NCI-H748 treated with DMSO at 0.1 percent for 48 hours (cell line): Measurements from ENCODE around the gene LRBA.

Experiments used
- DNase-seq: peaks from one replicate; lab custom pipeline; 2025; lab: John Stamatoyannopoulos, UW

LRBA gene

GRCh38 chr4:150497612-150498011, 517.5 kb downstream of the LRBA start:
- DNase-seq = no peak

- no peak for DNase-seq
Measured at GRCh38 chr4:150495550-150495949, 519.5 kb downstream of the LRBA start.

DNA sequence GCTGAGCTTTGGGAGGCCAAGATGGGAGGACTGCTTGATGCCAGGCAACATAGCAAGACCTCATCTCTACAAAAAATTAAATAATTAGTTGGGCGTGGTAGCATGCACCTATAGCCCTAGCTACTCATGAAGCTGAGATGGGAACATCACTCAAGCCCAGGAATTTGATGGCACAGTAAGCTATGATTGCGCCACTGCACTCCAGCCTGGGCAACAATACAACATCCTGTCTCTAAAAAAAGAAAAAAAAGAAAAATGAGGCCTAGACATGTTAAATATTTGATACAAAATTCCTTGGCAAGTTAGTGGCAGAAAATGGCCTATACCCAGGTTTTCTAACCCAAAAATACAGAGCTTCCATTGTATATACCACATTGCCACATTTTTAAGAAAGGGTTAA, 521.2 kb downstream of the LRBA start:
- no peak for DNase-seq

DNA sequence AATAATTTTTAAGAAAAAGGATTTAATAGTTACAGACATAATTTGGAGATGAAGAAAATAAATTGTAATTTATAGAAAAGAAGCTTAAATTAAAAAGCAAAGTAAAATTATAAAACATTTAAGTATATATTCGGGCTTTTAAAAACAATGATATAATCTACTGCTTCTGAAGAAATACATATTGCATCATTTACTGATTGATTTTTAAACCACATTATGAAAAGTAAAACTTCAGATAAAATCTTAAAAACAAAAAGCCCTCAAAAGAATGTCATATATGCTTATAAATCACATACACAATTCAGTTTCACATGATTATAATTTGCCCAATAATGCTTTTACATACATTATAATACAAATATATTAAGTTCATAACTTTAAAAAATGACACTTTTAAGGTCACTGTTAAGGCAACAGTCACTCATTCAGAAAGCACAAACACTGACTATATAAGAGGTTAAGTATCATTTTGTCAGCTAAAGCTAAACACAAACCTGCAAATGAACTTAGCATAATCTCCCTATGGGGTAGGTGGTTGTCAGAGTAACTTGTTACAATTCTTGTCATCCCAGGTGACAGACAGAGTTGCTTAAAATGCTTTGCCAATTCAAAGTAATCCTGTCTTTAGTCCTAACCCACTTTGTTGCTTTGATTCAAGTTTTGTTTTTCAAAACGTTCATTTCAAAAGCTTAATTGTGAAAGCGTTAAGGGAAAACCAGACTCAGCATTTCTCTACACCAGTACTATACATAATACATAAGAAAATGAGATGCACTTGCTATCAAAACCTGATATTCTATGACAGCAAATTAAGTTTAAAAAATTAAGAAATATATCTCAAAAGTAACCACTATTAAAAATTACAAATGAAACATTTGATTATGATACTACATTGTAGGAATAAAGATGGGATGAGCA, 523.7 kb downstream of the LRBA start:
- no peak for DNase-seq

DNA sequence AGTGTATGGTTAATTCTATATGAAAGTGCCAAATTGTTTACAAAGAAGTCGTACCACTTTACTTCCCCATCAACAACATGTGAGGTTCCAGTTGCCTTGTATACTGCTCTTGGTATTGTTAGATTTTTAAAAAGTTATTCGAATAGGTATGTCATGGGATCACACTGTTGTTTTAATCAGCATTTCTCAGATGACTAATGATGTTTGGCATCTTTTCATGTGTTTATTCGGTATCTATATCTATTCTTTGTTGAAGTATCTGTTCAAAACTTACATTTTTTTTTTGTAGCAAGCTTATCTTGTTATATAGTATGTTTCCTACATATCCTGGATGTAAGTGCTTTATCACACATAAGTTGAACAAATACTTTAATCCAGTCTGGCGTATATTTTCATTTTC, 532.5 kb downstream of the LRBA start:
- no peak for DNase-seq

GRCh38 chr4:150479657-150480056, 535.4 kb downstream of the LRBA start:
- no peak for DNase-seq

- no peak for DNase-seq
Measured at GRCh38 chr4:150477869-150478268, 537.2 kb downstream of the LRBA start.

- DNase-seq = no peak
Measured at GRCh38 chr4:150476776-150477175, 538.3 kb downstream of the LRBA start.

DNA sequence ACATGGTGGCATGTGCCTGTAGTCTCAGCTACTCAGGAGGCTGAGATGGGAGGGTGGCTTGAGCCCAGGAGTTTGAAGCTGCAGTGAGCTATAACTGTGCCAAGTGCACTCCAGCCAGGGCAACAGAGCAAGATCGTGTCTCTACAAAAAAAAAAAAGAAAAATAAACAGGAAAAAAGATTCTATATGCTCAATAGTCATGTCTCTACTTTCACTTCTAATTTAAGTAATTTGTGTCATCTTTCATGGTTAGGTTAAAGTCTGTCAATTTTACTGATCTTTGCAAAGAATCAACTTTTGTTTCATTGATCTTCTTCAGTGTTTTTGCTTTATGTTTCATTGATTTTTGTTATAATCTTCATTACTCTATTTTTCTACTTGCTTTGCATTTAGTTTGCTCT, 539.3 kb downstream of the LRBA start:
- no peak for DNase-seq

GRCh38 chr4:150464523-150464922, 550.6 kb downstream of the LRBA start:
- no peak for DNase-seq

GRCh38 chr4:150462743-150463142, 552.3 kb downstream of the LRBA start:
- DNase-seq = no peak

DNA sequence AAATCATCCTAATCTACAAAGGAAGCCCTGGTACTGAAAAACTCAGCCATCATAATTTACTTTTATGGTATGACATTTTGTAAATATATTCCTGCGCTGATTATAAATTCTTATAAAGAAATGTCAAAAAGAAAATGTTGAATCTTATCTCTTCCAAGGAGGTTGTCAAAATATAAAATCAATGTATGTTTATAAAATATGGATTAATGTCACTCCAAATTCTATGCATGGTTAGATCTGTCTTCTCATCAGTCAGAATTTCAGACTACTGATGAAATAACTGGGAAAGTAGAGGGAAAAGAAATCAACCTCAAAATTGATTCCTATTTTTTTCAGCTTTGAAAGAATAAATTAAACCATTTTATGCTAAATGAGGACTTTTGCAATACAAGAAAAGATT, 553.1 kb downstream of the LRBA start:
- DNase-seq = no peak

DNA sequence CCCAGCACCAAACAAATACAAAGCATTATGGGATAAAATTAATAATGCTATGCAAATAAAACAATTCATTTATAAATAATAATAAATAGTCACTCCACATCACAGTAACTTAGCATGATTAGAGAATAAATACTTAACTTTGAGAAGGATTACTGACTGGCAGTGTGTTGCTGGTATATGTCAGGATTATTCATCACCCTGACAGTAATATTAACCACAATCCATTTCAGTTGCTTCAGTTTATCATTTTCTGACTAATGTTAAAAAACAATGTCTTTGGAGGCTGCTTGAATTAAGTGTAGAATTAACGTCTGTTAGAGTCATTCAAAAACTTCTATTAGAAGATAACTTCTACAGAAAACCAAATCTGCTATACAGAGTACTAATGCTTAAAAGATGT, 557.3 kb downstream of the LRBA start:
- no peak for DNase-seq

DNA sequence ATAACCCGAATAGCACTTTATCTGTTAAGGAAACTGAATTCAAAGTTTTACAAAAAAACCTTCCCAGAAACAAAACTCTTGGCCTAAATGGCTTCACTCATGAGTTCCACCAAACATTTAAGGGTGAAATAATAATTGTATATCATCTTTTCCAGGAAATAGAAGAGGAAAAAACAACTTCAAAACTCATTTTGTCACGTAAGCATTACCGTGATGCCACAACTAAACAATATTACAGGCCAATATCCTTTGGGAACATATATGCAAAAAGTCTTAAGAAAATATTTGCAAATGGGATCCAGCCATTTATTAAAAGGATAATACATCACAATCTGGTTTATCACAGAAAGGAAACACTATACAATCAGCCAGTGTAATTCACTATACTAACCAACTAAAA, 563.2 kb downstream of the LRBA start:
- DNase-seq = no peak

GRCh38 chr4:150447356-150447755, 567.7 kb downstream of the LRBA start:
- no peak for DNase-seq

DNA sequence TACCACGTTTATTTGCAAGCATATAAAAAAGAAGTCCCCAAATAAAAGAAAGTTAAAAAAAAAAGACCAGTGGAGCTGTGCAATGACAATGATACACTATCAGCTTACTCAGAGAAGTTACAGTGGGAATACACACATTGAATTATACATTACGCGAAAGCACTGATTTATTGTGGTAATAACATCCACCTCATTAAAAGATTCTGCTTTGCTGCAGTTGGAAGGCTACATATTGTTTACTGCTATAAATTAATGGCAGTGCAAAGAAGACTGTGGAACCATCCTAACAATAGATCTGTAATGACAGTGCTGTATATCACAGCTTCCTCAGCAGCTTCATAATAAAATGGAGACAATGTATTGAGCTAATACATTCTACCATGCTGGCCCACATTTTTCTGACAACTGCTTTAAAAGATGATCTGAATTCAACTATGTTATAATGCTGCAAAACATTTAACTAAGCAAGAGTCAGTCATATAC, 575.6 kb downstream of the LRBA start:
- no peak for DNase-seq

- no peak for DNase-seq
Measured at GRCh38 chr4:150436598-150437370, 578.3 kb downstream of the LRBA start.

- no peak for DNase-seq
Measured at GRCh38 chr4:150431221-150431620, 583.9 kb downstream of the LRBA start.

- DNase-seq = no peak
Measured at GRCh38 chr4:150425161-150425560, 589.9 kb downstream of the LRBA start.

DNA sequence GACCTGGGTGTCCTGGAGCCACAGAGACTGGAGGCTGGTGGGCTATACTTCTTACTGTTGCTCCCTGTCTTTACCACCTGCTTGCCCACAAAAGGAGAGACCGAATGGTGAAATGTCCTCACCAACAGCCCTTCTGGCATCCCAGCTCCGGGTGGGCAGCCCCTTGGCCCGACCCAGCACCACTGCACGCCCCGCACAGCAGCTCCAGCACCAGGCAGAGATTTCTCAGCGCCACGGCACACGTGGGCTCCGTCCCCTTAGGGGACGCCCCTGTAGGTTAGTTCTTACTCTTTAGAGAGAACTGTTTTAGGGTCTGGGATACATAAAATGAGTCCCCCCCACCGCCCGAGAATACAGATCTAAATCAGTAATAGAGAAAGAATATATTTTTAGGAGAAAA, 591.6 kb downstream of the LRBA start:
- DNase-seq = no peak

GRCh38 chr4:150423074-150423473, 592.0 kb downstream of the LRBA start:
- no peak for DNase-seq

DNA sequence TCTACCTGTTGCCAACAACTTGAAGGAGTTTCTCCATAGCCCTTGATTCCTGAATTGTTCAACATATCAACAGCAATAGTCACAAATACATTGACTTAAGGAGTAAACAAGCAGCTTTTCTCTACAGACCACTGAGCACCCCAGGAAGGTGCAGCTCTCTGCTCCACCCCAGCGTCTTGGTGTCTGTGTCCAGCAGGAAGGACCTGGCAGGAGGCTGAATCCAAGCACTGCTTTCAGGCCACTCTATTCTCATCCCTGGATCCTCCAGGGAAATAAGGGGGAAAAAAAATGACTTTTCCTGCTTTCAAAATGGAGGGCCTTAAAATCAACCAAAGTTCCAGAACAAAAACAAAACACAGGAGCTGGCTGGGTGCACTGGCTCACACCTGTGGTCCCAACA, 593.5 kb downstream of the LRBA start:
- no peak for DNase-seq

DNA sequence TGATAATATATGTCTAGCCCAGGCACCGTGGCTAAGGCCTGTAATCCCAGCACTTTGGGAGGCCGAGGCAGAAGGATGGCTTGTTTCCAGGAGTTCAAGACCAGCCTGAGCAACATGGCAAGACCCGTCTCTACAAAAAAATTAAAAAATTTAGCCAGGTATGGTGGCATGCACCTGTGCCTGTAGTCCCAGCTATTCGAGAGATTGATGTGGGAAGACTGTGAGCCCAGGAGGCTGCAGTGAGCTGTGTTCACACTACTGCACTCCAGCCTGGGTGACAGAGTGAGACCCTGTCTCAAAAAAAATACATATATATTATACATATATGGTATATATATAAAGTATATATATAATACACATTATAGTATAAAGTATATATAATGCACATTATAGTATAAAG, 595.1 kb downstream of the LRBA start:
- DNase-seq = no peak
